Activated naive CD8-positive, alpha-beta T cell treated with anti-CD3 and anti-CD28 coated beads, Interleukin-2, amount 50 U/mL, for 24 hours (primary cell): Measurements from ENCODE around the gene CCDC68.

Experiments
- ATAC-seq: fragments of 150-1000 bp; cut with Tn5 transposase; one replicate; pipeline ENCODE4 v1.10.0; 2021
- DNase-seq: peaks from one replicate; pipeline ENCODE4 v3.0.0; 2021
- H3K27ac Mint-ChIP-seq: one replicate; pipeline ENCODE4 v1.8.0; 2021; ENCODE audit warnings: mild to moderate bottlenecking, mixed read lengths
- H3K27me3 Mint-ChIP-seq: one replicate; pipeline ENCODE4 v1.8.0; 2021; ENCODE audit warnings: mixed read lengths
- H3K36me3 Mint-ChIP-seq: one replicate; pipeline ENCODE4 v1.8.0; 2021; ENCODE audit warnings: low read depth, mixed read lengths
- H3K4me1 Mint-ChIP-seq: one replicate; pipeline ENCODE4 v1.8.0; 2021; ENCODE audit warnings: mixed read lengths
- H3K4me3 Mint-ChIP-seq: one replicate; pipeline ENCODE4 v1.8.0; 2021; ENCODE audit warnings: mild to moderate bottlenecking, moderate library complexity, mixed read lengths
- H3K9me3 Mint-ChIP-seq: one replicate; pipeline ENCODE4 v1.8.0; 2021; ENCODE audit warnings: mixed read lengths

The CCDC68 gene

DNA sequence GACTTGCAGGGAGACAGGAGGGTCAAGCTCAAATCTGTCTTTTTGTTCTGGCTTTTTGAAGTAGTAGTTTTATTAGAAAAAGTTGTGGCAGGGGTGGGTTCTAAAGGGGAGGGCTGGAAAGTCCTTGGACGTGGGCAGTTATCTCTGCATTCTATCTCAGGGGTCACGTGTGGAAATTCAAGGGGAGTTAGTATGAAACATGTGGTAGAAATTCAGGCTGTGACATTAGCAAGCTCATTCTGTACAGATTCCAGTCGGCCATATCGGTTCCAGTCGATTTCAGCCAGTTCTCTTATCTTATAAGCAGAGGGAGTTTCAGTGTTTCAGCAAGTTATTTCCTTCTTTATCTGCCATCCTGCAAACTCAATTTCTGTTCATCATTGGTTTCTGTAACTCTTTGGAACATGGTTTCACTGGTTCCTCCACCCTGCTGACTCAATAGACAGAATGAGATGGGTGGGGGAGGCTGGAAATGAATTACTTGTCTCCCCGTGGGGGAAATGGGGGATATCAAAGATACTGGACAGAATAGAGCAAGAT is 78.0 kb downstream of the CCDC68 start:
- Mint-ChIP-seq H3K27ac (no peak overlapping the region), H3K4me1 (no peaks in the 10 kb centered on the region), H3K4me3 (no peak overlapping the region), H3K27me3 (no peaks in the 10 kb centered on the region), H3K9me3 (no peaks in the 10 kb centered on the region), H3K36me3 (no peaks in the 10 kb centered on the region)
- ATAC-seq (no peak), DNase-seq (no peak)

DNA sequence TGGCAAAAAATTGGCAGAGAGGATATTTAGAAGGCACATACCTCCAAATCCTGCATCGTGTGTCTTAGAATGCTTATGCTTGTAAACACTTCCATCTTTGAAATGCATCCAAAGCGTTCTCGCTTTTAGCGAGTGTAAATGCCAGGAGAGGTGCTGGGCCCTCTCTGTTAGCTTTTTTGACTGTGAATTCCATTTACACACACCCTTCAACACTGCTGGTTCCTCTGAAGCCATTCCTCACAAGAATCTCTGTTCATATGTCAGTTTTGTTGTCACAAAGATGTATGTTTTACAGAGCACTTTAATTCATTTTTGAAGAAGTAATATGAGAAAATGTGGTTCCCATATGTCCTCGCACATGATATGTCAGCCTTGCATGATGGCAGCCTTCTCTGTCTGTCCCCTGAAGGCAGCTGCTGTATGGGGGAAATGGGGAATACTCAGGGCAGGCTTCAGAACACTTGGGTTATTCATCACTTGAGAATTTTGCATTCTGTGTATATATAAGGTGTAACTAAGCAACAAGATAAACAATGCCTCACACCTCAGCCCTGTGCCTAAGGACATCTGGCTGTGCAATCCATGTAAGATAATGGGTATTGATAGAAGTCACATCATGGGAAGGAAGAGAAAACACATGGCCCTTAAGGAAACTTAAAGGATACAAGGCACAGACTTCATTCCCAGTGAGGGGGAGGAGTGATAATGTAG is 78.7 kb downstream of the CCDC68 start:
- no peaks in the 10 kb centered on the region for H3K36me3 Mint-ChIP-seq
- H3K27ac Mint-ChIP-seq, result no peak overlapping the region
- DNase-seq, result no peak
- no peaks in the 10 kb centered on the region for H3K27me3 Mint-ChIP-seq
- no peaks in the 10 kb centered on the region for H3K9me3 Mint-ChIP-seq
- no peak overlapping the region for H3K4me3 Mint-ChIP-seq
- no peaks in the 10 kb centered on the region for H3K4me1 Mint-ChIP-seq
- ATAC-seq, result no peak

DNA sequence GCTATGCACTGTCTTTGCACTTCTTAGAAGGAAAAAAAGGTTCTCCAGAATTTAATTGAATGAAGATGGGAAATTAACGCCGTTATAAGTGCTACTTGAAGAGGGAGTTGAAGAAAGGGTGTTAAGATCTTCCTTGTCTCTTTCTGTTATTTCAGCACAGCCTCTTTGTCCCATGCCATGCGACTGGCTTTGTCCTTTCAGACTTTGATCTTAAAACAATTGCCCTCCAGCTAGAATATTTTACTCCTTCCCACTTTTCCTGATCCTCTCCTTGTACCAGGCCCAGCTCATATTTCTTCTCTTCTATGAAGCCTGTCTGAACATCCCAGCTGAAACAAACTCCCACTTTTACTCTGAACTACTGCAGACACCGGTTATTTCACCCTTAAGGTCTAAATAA is 79.6 kb downstream of the CCDC68 start:
- ATAC-seq (no peak), DNase-seq (no peak)
- Mint-ChIP-seq H3K27ac (no peak overlapping the region), H3K36me3 (no peaks in the 10 kb centered on the region), H3K4me1 (no peaks in the 10 kb centered on the region), H3K4me3 (no peak overlapping the region), H3K27me3 (no peaks in the 10 kb centered on the region), H3K9me3 (no peaks in the 10 kb centered on the region)

DNA sequence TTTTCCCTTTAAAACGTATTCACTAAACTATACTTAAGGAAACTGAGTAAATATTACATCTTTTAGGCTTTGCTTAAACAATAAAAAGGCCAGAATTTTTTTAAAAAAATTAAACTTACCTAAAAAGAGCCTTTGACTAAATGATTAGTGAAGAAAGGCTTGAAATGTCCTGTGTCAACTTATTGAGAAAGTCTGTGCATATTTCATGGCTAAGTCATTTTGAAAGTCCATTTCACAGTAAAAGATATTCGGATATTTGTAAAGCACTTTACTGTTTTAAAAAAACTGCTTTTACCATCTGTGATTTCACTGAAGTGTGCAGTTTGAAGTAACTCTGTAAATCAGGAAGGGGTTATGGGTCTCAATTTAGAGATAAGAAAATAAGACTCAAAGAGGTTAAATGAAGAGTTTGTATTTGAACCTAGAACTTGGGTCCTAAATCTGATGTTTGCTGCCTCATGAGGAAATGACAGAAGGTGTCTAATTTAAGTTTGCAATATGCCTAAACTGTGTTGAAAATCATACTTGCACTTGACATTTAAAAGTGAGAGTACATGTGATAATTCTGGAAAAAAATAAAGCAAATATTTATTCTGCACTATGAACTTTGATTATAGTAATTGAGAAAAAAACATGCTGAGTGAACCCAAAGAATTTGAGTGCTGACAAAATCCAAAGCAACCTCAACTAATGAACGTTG is 80.5 kb downstream of the CCDC68 start:
- DNase-seq (no peak), ATAC-seq (no peak)
- Mint-ChIP-seq H3K36me3 (no peaks in the 10 kb centered on the region), H3K4me3 (no peak overlapping the region), H3K27ac (no peak overlapping the region), H3K27me3 (no peaks in the 10 kb centered on the region), H3K9me3 (no peaks in the 10 kb centered on the region), H3K4me1 (no peaks in the 10 kb centered on the region)

DNA sequence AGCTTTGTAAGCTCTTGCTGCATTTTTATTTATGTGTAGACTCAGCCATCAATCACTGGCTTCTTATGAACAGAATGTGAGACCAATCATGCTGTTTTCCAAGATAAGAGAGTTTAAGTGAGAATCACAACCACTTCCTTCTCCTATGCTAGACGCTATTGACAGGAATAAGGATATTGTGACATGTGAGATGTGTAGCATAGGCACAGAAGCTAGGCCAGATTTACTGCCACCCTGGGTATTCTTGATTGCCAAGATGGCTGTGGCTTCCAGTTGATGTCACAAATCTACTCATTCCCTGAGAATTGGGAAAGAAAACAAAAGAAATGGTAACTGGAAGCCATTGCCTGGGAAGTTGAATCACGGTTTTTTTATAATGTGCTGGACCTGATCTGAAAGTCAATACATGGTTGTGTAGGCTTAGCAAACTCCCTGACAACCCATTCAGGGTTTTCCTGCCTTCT is 81.1 kb downstream of the CCDC68 start:
- H3K9me3 Mint-ChIP-seq, result no peaks in the 10 kb centered on the region
- no peak overlapping the region for H3K27ac Mint-ChIP-seq
- DNase-seq (no peak), ATAC-seq (no peak)
- no peaks in the 10 kb centered on the region for H3K36me3 Mint-ChIP-seq
- H3K4me3 Mint-ChIP-seq, result no peak overlapping the region
- peaks cover under 1% of the 10 kb centered on the region for H3K4me1 Mint-ChIP-seq
- H3K27me3 Mint-ChIP-seq, result no peaks in the 10 kb centered on the region

DNA sequence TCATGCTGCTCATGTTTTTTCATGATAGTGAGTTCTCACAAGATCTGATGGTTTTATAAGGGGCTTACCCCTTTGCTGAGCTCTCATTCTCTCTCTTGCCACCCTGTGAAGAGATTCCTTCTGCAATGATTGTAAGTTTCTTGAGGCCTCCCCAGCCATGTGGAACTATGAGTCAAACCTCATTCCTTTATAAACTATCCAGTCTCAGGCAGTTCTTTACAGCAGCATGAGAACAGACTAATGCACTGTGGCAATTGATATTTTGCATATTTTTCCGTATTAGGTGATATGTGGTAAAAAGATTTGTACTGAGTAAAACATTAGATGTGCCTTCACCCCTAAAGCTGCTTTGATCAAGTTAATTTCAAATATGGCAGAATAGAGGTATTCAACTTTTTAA is 82.2 kb downstream of the CCDC68 start:
- no peak for ATAC-seq
- DNase-seq, result no peak
- peaks cover 3% of the 10 kb centered on the region for H3K4me1 Mint-ChIP-seq
- H3K4me3 Mint-ChIP-seq, result no peak overlapping the region
- H3K27ac Mint-ChIP-seq, result no peak overlapping the region
- H3K36me3 Mint-ChIP-seq, result no peaks in the 10 kb centered on the region
- H3K9me3 Mint-ChIP-seq, result no peaks in the 10 kb centered on the region
- H3K27me3 Mint-ChIP-seq, result no peaks in the 10 kb centered on the region

DNA sequence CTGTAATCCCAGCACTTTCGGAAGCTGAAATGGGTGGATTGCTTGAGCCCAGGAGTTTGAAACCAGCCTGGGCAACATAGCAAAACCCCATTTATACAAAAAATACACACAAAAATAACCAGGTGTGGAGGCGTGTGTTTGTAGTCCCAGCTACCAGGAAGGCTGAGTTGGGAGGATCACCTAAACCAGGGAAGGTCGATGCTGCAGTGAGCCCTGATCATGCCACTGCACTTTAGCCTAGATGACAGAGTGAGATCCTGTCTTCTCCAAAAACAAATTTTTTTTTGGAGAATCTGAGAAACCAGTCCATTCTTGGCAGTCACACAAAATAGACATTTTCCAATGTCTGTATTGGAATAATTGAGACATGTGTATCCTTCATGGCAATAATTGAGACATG is 84.2 kb downstream of the CCDC68 start:
- ATAC-seq (no peak), DNase-seq (no peak)
- peaks cover 3% of the 10 kb centered on the region for H3K4me1 Mint-ChIP-seq
- H3K9me3 Mint-ChIP-seq, result no peaks in the 10 kb centered on the region
- H3K27ac Mint-ChIP-seq, result no peak overlapping the region
- no peak overlapping the region for H3K4me3 Mint-ChIP-seq
- no peaks in the 10 kb centered on the region for H3K36me3 Mint-ChIP-seq
- no peaks in the 10 kb centered on the region for H3K27me3 Mint-ChIP-seq

DNA sequence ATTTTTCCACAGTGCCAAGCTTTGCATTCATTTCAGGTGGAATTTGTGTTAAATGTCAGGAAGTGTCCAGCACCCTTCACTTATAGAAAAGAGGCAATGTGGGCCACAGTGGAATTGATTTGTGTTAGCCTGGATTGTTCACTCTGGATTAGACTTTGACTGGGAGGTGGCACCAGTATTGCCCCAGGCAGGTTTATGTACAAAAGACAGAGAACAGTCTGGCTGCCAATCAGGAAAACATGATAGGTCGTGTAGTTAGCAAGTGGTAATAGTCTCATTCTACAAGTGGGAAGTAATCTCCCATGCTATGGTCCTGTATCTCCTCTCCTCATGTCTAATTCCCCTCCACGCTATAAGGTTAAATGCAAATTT is 85.4 kb downstream of the CCDC68 start:
- no peak for ATAC-seq
- no peaks in the 10 kb centered on the region for H3K9me3 Mint-ChIP-seq

DNA sequence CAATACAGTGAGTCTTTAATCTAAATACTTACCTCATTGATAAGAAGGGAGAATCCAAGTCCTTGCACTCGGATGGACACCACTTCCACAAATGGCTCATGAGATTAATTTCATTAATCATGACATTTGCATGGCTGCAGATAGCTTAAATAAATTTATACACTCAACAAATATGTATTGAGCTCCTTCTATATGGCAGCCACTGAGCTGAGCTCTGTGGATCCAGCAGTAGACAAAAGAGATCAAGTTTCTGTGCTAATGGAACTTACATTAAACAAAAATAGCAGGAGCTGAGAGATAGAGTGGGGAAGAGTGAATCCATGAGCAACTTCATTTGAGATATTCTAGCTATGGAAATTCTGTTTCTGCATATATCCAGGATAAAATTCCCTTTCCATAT is 86.6 kb downstream of the CCDC68 start:
- no peak for DNase-seq
- Mint-ChIP-seq H3K27ac (no peak overlapping the region), H3K4me1 (peaks cover 3% of the 10 kb centered on the region), H3K4me3 (no peak overlapping the region), H3K27me3 (no peaks in the 10 kb centered on the region), H3K36me3 (no peaks in the 10 kb centered on the region), H3K9me3 (no peaks in the 10 kb centered on the region)
- ATAC-seq, result no peak

More for the DNA sequence above, 85.4 kb downstream of the CCDC68 start:
- no peak overlapping the region for H3K4me3 Mint-ChIP-seq
- no peak for DNase-seq
- H3K4me1 Mint-ChIP-seq, result peaks cover 3% of the 10 kb centered on the region
- H3K27ac Mint-ChIP-seq, result no peak overlapping the region
- H3K36me3 Mint-ChIP-seq, result no peaks in the 10 kb centered on the region
- no peaks in the 10 kb centered on the region for H3K27me3 Mint-ChIP-seq

DNA sequence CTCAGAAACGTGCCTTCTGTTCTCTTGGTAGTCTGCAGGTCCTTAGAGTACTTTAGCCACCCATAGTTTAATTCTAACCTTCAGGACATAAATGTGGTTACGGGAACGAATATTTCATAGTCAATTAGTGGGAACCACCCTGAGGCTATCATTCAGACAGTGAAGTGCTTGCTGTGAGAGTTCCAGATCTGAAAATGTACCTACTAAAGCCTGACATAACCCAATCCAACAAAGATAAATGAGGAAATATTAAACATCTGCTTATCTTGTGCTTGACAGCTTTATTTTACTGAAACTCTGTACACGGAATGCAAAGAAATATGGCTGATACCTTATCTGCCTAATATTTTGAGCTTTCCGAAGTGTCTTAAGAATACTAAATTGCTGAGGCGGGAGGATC is 88.0 kb downstream of the CCDC68 start:
- no peak for DNase-seq
- ATAC-seq, result no peak
- Mint-ChIP-seq H3K4me1 (peaks cover 3% of the 10 kb centered on the region), H3K9me3 (no peaks in the 10 kb centered on the region), H3K4me3 (no peak overlapping the region), H3K36me3 (peaks cover 1% of the 10 kb centered on the region), H3K27me3 (no peaks in the 10 kb centered on the region), H3K27ac (no peak overlapping the region)

DNA sequence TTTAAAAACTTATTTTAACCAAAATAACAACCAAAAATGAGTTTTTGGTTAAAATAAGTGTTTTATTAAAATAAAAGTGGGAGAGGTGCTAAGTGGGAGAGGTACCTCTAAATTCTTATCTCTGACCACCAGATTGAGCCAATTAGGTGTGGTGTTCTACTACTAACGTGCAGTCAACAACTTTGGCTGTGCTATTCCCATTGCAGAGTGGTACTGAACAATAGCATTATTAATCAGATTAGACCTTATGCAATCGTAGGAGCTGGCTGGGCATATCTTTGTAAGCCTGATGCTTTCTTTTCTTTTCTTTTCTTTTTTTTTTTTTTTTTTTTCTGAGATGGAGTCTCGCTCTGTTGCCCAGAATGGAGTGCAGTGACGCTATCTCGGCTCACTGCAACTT is 92.1 kb downstream of the CCDC68 start:
- peaks cover 1% of the 10 kb centered on the region for H3K36me3 Mint-ChIP-seq
- no peaks in the 10 kb centered on the region for H3K27me3 Mint-ChIP-seq
- H3K27ac Mint-ChIP-seq, result no peak overlapping the region
- no peak overlapping the region for H3K4me3 Mint-ChIP-seq
- ATAC-seq (no peak), DNase-seq (no peak)
- no peaks in the 10 kb centered on the region for H3K4me1 Mint-ChIP-seq
- H3K9me3 Mint-ChIP-seq, result no peaks in the 10 kb centered on the region

DNA sequence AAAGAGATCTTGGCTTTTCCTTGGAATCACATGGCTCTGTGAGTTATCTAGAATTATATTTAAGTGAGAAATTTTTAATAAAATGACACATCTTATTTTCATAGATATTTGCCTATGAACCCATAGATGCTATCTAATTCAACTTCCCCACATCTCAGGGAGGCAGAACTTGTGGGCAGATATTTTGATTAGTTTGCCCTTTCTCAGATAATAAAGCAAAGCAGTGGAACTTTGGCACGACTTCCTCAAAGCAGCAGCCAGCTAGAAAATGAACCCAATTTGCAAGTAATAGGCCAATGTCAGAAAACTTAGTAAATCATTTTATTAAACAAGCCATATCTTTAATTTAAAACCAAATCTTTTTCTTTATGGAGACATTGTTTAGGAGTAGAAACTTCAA is 98.3 kb downstream of the CCDC68 start:
- Mint-ChIP-seq H3K9me3 (no peaks in the 10 kb centered on the region), H3K4me3 (no peak overlapping the region), H3K4me1 (no peaks in the 10 kb centered on the region), H3K36me3 (no peaks in the 10 kb centered on the region), H3K27me3 (no peaks in the 10 kb centered on the region), H3K27ac (no peak overlapping the region)
- no peak for ATAC-seq
- no peak for DNase-seq

DNA sequence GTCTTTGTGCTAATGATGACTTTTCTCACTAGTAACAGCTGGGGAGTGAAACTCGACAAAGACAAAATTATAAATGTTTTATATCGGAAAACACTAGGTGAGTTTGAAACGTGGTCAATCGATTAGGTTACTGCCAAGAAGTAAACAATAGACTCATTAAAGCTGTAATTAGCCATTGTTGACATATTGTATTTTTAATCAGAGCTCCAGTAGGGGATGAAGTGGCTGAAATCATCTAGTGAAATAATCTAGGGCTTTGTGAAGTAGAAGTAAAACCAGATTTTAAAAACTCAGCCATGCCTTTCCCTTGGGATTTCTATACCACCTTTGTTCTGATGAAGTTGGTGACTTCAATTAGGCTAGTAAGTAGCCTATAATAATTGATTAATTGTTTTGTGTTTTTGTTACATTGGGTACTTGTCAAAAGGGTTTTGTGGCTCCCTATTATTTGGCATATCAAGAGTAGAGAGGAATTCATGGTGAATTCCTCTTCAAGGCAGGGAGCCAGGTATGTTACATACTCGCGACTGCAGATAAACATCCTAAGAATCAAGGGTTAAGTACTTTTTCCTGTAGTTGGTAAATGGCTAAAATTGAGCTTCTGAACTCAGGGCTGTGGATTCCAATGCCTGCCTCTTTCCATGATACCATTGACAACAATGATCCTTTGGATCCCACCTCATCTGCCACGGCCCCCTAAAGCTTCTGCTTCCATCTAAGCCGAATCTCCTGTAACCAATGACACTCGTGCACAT is 99.4 kb downstream of the CCDC68 start:
- Mint-ChIP-seq H3K27me3 (no peaks in the 10 kb centered on the region), H3K4me1 (no peaks in the 10 kb centered on the region), H3K36me3 (no peaks in the 10 kb centered on the region), H3K27ac (no peak overlapping the region), H3K4me3 (no peak overlapping the region), H3K9me3 (no peaks in the 10 kb centered on the region)
- ATAC-seq, result no peak
- no peak for DNase-seq

DNA sequence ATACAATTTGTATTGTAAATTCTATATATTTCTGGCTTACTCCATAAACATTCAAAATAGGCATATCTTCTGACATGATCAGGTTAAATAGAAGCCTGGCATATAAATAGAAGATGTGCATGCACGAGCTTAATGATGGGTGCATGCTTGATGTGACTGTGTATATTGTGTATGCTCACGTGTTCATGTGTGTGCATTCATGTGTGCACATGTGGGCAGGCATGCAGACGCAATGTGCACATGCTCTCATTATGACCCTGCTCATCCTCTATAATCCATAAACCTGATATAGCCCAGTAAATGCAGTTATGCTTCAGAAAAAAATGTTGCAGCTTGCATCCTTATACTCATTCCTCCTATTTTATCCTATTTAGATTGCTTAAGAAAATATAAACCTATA is 101.8 kb downstream of the CCDC68 start:
- Mint-ChIP-seq H3K27ac (no peak overlapping the region), H3K9me3 (no peaks in the 10 kb centered on the region), H3K4me3 (no peak overlapping the region), H3K36me3 (no peaks in the 10 kb centered on the region), H3K4me1 (peaks cover 7% of the 10 kb centered on the region), H3K27me3 (no peaks in the 10 kb centered on the region)
- no peak for DNase-seq
- no peak for ATAC-seq
